GM18511 (cell line): ENCODE data around the gene NARS2.
A peak's percentile ranks its signal among the peaks of the same experiment; 100 is the strongest.
"Not testable (repeated sequence)": the region's sequence is repeated elsewhere in the genome, so short reads cannot be mapped to it uniquely, and the experiment has no call there.

Experiments
- ATAC-seq: cut with Tn5 transposase; IDR thresholded peaks from one replicate; pipeline ENCODE4 v1.9.1; 2021; ENCODE audit warnings: mild to moderate bottlenecking, moderate library complexity; ENCODE audit not compliant: unreplicated experiment

Gene NARS2

DNA sequence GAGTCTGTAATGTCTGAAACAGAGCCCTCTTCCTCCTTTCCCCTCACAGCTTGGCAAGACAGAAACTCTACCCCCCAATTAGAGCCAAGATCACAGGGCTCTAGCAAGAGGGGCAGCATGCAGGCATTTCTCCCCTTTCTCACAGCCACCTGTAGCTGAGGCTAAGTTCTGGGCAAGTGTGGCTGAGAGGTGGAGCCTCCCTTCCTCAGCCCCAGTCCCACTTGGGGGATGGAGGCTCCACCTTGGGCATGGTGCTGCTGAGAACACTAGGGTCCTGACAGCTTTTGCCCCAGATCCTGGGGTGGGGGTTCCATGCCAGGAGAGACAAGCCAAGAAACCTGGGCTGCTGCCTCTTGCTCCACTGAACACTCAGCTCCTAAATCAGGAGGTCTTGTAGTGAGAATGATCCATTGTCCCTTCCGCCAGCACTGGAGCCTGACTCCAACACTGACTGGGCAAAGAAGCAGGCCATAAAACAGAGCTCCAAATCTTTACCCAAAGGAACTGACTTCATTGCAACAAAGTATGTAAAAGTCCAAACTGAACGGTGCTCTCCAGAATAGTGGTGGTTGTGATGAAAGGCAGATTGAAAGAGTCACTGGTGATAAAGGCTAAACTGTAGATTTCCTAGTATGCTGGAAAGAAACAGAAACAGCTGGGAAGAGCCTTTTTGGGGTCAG lies 25.6 kb downstream of the NARS2 start:
- no peak for ATAC-seq

- ATAC-seq, result no peak
Observed at GRCh38 chr11:78547931-78548705, 26.5 kb downstream of the NARS2 start.

DNA sequence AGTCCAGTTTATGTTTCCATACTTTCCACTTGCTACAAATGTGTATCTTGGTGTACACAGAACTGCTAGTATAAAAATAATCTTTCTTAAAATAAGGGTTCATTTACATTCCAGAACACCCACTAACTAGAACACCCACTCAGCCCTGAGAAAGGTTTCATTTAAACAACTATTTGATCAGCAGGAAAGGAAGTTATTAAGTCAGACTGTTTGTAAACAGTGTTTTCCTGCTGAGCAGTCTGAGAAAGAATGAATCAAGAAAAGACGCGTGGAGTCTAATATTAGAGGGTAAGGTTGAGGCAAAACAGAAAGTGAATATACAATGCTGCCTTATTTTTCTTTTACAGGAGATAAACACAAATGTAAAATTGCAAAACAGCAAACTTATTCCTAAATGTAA lies 32.7 kb downstream of the NARS2 start:
- ATAC-seq, result peak; percentile 68

DNA sequence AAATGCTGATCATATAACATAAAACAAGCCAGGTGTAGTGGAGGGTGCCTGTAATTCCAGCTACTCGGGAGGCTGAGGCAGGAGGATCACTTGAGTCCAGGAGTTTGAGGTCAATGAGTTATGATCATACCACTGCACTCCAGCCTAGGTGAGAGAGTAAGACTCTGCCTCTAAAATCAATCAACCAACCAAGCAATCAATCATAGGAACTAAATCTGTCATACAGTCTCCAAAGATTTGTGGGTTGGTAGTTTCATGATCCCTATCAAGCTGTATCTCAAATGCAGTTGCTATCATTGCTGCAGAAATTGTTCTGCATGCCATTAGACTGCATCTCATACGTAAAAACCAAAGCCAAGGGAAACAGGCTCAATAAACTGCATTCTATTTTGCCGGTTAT lies 33.1 kb downstream of the NARS2 start:
- peak; percentile 28 for ATAC-seq

DNA sequence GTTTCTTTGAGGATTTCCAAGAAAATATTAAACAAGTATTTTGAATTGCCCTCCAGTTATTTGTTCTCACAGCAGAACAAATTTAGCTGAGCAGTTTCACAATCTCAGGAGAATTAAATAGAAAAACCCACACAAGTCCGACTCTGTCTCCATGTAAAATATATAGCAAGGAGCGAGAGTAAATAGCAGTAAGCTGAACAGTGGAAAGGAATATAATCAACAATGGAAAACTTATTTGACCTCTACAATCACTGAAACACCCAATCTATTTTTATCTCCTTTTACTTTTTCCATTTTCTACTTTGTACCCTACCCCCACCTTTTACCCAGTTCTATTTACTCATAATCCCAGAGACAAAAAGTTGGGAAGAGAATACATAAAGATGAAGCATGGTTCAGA lies 34.4 kb downstream of the NARS2 start:
- ATAC-seq, result no peak

DNA sequence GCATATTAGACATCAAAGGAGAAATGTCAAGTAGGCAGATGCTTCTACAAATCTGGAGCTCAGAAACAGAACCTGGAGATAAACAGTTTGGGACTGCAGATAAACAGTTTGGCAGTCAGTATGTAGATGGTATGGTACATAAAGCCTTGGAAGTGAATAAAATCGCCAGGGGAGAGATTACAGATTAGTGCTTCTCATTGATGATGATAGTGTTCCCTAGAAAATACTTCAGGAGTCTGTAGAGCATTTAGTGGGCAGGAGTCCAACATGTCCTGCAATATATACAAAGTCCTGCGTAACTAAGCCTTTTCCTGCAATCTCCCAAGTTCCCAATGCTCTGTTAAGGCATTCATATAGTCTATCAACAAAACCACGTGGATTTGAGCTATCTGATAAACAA lies 35.2 kb downstream of the NARS2 start:
- ATAC-seq, result no peak

DNA sequence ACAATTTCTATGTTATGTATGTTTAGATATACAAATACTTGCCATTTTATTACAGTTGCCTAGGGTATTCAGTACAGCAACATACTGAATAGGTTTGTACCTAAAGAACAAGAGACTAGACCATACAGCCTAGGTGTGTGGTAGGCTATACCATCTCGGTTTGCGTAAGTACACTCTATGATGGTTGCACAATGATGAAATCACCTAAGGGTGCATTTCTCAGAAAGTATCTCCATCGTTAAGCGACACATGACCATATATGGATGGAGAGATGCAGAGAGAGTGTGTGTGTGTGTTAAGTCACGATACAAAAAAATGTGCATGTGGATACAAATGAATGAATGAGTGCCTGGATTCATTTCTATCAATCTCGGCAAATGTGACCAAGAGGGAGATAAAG lies 37.7 kb downstream of the NARS2 start:
- ATAC-seq, result no peak

- ATAC-seq, result no peak
Observed at GRCh38 chr11:78535920-78536319, 38.7 kb downstream of the NARS2 start.

DNA sequence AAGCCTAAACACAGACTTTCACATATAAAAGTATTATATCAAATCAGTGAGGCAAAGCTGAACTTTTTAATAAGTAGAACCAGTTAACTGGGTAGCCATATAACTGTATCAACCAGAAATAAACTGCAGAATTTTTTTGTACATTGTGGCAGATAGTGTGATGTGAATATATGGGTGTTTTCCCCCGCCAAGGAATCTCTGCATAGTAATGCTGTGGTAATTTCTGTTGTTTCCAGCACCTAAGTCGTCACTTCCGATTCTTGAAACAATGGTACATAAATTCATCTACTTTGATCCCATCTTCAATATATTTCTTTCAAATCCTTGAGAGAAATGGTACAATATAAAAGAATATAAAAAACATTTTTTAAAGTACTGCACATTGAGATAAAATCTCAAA lies 39.6 kb downstream of the NARS2 start:
- ATAC-seq, result no peak

- peak; percentile 83 for ATAC-seq
Observed at GRCh38 chr11:78533399-78533798, 41.3 kb downstream of the NARS2 start.

- peak; percentile 65 for ATAC-seq
Observed at GRCh38 chr11:78532991-78533390, 41.7 kb downstream of the NARS2 start.

DNA sequence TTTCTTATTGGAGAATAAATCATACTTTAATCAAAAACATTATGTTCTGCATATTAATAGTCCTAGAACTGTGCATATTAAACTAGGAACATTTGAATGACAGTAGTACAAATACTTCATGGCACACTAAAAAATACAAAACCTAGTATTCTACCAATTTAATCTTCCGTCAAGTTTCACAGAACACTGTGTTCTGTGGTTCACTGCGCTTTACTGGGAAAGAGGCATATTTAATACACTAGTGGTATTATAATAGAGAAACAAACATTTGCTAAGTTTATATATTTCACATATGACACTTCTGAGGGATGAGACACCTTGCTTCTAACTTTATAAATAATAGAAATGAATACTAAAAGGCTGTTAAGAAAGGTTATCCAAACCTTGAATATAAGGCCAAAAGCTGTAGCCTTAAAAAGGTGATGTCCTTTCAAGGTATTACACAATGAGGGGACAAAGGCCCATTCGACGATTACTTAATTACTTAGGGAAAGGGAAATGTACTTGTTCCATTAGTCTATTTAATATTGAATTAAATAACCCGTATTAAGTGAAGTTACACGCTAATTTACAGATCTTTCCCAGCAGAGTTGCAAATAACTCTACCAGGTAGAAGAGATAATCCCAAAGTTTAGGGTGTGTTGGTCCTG lies 48.0 kb downstream of the NARS2 start:
- ATAC-seq, result no peak

- no peak for ATAC-seq
Observed at GRCh38 chr11:78525720-78526119, 48.9 kb downstream of the NARS2 start.

DNA sequence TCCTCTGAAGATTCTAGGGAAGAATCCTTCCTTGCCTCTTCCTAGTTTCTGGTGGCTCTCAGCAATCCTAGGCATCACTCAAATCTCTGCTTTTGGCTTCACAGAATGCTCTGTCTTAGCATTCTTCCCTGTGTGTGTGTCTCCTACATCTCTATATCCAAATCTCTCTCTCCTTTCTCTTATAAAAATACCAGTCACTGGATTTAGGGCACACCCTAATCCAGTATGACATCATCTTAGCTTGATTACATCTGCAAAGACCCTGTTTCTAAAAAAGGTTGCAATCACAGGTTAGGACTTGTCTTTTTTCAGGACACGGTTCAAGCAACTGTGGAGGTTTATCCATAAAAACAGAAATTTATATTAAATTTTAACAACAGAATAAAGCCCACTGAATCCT lies 54.4 kb downstream of the NARS2 start:
- no peak for ATAC-seq

DNA sequence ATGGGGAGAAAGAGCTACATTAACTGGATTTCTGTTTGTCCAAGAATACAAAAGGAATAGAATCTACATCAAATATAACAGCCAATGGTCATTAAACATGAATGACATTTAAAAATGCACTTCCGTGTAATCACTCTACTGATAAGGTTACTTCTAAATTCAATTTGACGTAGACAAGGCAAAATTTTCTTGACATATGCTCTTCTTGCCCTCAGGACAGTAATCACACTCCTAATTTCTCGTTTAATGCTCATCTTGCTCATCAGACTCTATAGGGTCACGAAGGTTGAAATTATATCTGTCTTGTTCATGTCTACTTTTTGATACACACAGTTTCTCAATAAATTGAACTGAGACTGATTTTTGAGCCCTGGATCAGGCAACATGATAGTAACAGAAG lies 58.4 kb downstream of the NARS2 start:
- ATAC-seq, result no peak

DNA sequence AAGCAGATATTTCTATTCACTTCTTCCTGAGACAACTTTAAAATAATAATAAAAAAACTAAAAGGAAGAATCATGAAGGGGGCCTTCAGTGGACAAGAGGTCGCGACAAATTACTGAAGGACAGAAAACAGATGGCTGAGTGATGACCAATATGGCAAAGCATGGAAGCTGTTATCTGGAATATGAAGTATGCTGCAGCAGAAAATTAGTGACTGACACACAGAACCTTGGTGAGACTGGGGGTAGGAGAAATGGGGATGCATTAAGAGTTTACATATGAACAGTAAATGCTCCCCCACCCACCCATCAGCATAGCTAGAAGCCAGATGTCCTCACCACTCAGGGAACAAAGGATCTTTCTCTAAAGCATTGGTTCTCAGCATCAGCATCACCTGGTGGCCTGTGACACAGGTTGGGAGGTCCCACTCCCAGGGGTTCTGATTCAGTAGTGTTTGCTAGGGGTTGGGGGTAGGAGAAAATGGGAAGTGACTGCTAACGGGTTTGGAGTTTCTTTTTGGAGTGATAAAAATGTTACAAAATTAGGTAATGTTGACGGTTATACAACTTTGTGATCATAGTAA lies 59.7 kb downstream of the NARS2 start:
- ATAC-seq, result no peak

DNA sequence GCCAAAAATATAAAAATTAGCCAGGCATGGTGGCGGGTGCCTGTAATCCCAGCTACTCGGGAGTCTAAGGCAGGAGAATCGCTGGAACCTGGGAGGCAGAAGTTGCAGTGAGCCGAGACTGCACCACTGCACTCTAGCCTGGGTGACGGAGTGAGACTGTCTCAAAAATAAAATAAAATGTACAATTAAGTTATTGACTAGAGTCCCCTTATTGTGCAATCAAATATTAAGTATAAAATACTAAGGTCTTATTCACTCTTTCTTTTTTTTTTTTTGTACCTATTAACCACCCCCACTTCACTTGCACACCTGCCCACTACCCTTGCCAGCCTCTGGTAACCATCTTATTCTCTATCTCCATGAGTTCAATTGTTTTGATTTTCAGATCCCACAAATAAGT lies 61.6 kb downstream of the NARS2 start:
- ATAC-seq, result not testable (repeated sequence)

- ATAC-seq, result no peak
Observed at GRCh38 chr11:78510597-78510996, 64.1 kb downstream of the NARS2 start.

DNA sequence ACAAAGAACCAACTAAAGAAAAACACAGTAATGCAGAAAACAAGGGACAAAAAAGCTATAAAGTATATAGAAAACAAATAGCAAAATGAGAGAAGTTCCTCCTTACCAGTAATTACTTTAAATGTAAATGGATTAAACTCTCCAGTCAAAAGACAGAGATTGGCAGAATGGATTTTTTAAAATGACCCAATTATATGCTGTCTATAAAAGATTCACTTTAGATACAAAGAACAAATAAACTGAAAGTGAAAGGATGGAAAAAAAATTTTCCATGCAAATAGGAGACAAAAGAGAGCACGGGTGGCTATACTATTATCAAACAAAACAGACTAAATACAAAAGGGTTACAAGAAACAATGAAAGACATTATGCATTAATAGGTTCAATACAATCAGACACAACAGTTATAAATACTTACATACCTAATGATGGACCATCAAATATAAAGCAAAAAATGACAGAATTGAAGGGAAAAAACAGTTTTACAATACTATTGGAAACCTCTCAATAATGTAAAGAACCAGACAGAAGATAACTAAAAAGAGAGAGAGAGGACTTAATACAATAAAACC lies 64.6 kb downstream of the NARS2 start:
- ATAC-seq, result no peak

DNA sequence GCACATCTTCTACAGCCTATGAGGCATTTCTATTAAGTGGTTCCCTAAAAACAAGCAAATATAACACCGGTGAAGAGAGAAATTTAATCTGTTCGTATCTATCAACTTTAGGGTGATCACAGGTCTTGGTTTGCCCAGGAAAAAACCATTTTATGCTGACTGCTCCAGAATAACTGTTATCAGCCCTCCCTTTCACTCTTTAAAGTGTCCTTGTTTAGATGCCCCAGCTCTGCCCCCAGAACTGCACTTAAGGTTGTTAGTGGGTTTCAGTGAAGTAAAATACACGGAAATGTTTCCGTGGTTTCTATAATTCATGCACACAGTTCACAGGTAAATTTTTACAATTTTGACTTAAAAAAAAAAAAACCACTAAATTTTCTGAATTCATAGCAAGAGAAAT lies 70.0 kb downstream of the NARS2 start:
- ATAC-seq, result no peak

DNA sequence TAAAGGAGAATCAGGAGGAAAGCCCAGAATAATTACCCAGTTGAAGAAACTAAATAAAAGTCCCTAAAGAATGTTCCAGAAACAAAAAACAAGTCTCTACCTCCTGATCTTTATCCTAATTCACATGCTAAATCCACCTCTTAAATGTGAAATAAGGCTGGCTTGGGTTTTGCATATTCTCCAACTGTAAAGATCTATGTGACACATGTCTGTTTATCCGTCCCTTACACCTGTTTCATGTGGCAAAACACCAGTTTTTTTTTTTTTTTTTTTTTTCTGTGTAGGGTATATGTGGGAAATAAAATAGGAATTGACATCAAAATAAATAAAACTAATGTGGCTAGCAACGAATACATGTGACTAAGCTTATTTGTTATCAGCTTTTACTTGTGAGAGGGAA lies 70.5 kb downstream of the NARS2 start:
- no peak for ATAC-seq
